Fibroblast of skin of back (primary cell): ENCODE results near the gene EVPL.

ENCODE experiments used
- DNase-seq: peaks from one replicate; pipeline ENCODE4 v3.0.0-alpha.2; 2013

The EVPL gene

DNA sequence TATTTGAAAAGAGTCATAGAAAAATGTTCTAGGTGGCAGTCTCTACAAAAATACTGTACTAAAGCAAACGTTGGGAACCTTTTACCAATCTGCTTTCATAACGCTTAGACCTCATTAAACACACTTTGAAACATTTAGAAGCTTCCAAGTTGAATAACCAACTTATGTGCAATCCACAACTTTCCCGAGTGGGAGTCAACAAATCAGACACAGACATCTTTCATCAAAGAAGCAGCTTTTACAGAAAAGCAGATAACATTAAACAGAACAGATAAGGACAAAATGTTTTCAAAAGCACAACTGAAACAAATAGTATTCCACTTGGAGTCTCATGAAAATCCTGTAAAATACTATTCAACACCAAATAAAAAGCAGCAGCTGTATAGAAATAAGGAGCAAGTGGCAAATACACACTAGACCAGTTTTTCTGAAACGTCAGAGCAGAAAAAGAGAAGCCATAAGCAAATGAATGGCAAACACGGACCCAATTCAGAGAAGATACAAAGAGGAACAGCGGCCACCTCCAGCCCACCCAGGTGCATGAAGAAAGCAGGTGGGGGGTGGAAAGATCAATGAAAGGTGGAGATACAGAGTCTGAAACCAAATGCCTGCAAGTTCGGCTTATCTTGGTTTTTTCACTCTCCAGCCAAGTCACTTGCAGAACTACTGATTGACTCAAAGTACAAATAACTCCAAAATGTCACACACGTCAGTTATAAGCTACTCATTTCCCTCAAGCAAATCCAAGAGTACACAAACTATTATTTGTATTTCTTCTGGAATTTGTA is 67.9 kb downstream of the EVPL start:
- no peak for DNase-seq
